Heart right ventricle (tissue), 16 donors: ENCODE data around the gene MNX1. TPM values are rescaled to one million over a fixed set of nuclear protein-coding genes. Genes with fewer than 3 reads are reported as not detected.

Source experiments
- ATAC-seq, 8 donors: fragments of 200-7000 bp; cut with Tn5 transposase; one replicate each; pipeline ENCODE4 v1.9.1; 2020; ENCODE audit warnings: mild to moderate bottlenecking in 8 of 8, moderate library complexity in 8 of 8, moderate number of reproducible peaks in 1 of 8
- DNase-seq, 2 donors: peaks; one replicate each; pipeline ENCODE4 v3.0.0-alpha.2; 2020
- H3K27ac ChIP-seq, 10 donors: fragments of 200-600 bp; sonication (generic) in 2 of 10; one replicate each; pipeline versions ENCODE4 v1.5.0 to v1.8.0; 2020 to 2022; ENCODE audit warnings: mild to moderate bottlenecking in 3 of 10
- H3K27me3 ChIP-seq, 7 donors: fragments of 200-600 bp; one replicate each; pipeline ENCODE4 v1.8.0; 2021 to 2022; ENCODE audit warnings: mild to moderate bottlenecking in 2 of 7
- H3K36me3 ChIP-seq, 9 donors: fragments of 200-600 bp; sonication (generic) in 1 of 9; one replicate each; pipeline versions ENCODE4 v1.5.0 to v1.8.0; 2020 to 2022; ENCODE audit warnings: mild to moderate bottlenecking in 2 of 9
- H3K4me1 ChIP-seq, 9 donors: fragments of 200-600 bp; sonication (generic) in 1 of 9; one replicate each; pipeline versions ENCODE4 v1.5.0 to v1.8.0; 2020 to 2022; ENCODE audit warnings: mild to moderate bottlenecking in 4 of 9
- H3K4me3 ChIP-seq, 10 donors: fragments of 200-600 bp; sonication (generic) in 2 of 10; one replicate each; pipeline versions ENCODE4 v1.5.0 to v1.8.0; 2020 to 2022; ENCODE audit warnings: mild to moderate bottlenecking in 7 of 10, moderate library complexity in 2 of 10
- H3K9me3 ChIP-seq, 11 donors: fragments of 200-600 bp in 10 of 11; sonication (generic) in 2 of 11; one replicate each; pipeline versions ENCODE4 v1.5.0 to v1.8.0; 2013 to 2022; ENCODE audit warnings: mild to moderate bottlenecking in 2 of 11, control low read depth in 1 of 11, moderate library complexity in 1 of 11
- WGBS, 2 donors: extraction: QIAGEN DNeasy Blood & Tissue Kit; methylation state at CpG; one replicate each; pipeline ENCODE4 v1.1.7; 2013; ENCODE audit warnings: inconsistent platforms in 1 of 2; 5-methylcytosine and 5-hydroxymethylcytosine counted together
- intact Hi-C, 10 donors: fragments of 100-400 bp; cut with DNase I; formaldehyde crosslinking; loops; one replicate each; pipeline versions ENCODE4 v1.11.1 to v1.14.2; 2022
- polyA plus RNA-seq, 2 donors: library from polyadenylated mRNA; stranded (reverse); fragments of 200-250 nt; gene quantifications; one replicate each; pipeline ENCODE4 v1.2.3, GENCODE V29; 2013
- total RNA-seq, 10 donors: library from RNA; stranded (reverse); fragmentation: NEBNext Ultra II Directional in 3 of 10; extraction: Animal tissue kit (Norgen Biotek cat#: 25700) in 3 of 10; gene quantifications; one replicate each; pipeline versions ENCODE4 v1.2.1 to v1.2.4, GENCODE V29; 2021 to 2023
- TF ChIP-seq, protein P1 (sequence below), 9 donors: fragments of 200-600 bp; sonication (generic) in 2 of 9; IDR thresholded peaks; one replicate each; pipeline versions ENCODE4 v1.5.0 to v1.8.0; 2021 to 2022; ENCODE audit warnings: antibody characterized with exemption in 9 of 9, mild to moderate bottlenecking in 5 of 9, moderate library complexity in 1 of 9
- donor health status: Arrhythmogenic right ventricular cardiomyopathy.
- donor health status: ischemic (EF 13 %, LVEDD 7.1; RV severe dilation, severe dysfunction).
- donor health status: healthy with polysubstance abuse.
- donor health status: DM: no; HTN: yes; CAD: no.
- donor health status: DM: no; HTN: no; CAD: no.
- donor health status: ischemic (EF 25% LVEDD 6.9; RV normal size, moderate dysfunction).
- donor health status: ischemic (EF 25% LVEDD 5.7; RV mildly dilated, moderate dysfunction).
- donor health status: healthy.
- donor health status: DM: yes; HTN: yes; CAD: no.
- donor health status: Ischemic cardiomyopathy.
- donor health status: ischemic (EF 35%, LVEDD 5.7; RV mildly dilated, moderate dysfunction).
- donor health status: nonischemic (EF 11% LVEDD 7.7; RV severe dilation, severe dysfunction).
- donor health status: DM: yes; HTN: yes; CAD: no.
- donor health status: PGD.
- donor health status: ischemic (EF 29% LVEDD 5.4; RV normal size, mild dysfunction).
- donor health status: nonischemic (EF 23%, LVEDD 6.1; RV moderate dilation, normal function).

MNX1 gene
- total and polyA plus RNA-seq, 12 donors = not detected

DNA sequence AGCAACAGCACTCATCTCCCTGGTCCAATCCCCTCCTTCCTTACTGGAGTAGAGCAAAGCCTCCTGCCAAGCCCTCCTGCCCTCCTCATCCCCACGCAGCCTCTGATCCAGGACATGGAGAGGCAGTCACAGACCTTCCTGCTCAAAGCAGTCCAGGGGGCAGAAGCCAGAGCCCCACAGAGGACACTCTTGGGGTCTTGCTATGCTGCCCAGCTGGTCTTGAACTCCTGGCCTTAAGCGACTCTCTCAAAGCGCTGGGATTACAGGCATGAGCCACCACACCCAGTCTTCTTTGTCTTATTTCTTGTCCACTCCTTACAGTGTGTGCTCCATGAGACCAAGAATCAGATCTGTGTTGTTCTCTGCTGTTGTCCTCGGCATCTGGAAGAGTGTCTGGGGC lies 26.6 kb upstream of the MNX1 start:
- Histone ChIP-seq H3K36me3 (no peaks in the 10 kb centered on the region), H3K4me3 (no peak overlapping the region), H3K4me1 (no peaks in the 10 kb centered on the region), H3K27me3 (peaks cover 0 to 72% (median 52%) of the 10 kb centered on the region in 7 donors), H3K9me3 (peaks cover 0 to 15% (median 8%) of the 10 kb centered on the region in 11 donors), H3K27ac (no peak overlapping the region)
- DNase-seq = no peak
- TF ChIP-seq, protein P1, sequence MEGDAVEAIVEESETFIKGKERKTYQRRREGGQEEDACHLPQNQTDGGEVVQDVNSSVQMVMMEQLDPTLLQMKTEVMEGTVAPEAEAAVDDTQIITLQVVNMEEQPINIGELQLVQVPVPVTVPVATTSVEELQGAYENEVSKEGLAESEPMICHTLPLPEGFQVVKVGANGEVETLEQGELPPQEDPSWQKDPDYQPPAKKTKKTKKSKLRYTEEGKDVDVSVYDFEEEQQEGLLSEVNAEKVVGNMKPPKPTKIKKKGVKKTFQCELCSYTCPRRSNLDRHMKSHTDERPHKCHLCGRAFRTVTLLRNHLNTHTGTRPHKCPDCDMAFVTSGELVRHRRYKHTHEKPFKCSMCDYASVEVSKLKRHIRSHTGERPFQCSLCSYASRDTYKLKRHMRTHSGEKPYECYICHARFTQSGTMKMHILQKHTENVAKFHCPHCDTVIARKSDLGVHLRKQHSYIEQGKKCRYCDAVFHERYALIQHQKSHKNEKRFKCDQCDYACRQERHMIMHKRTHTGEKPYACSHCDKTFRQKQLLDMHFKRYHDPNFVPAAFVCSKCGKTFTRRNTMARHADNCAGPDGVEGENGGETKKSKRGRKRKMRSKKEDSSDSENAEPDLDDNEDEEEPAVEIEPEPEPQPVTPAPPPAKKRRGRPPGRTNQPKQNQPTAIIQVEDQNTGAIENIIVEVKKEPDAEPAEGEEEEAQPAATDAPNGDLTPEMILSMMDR (IDR thresholded peaks at IDR 0.05) = no peak
- WGBS, 2 donors = 85 to 93% methylated on average over 4 of the region's 4 CpGs
- ATAC-seq = no peak
- intact Hi-C loops = no loop called here

DNA sequence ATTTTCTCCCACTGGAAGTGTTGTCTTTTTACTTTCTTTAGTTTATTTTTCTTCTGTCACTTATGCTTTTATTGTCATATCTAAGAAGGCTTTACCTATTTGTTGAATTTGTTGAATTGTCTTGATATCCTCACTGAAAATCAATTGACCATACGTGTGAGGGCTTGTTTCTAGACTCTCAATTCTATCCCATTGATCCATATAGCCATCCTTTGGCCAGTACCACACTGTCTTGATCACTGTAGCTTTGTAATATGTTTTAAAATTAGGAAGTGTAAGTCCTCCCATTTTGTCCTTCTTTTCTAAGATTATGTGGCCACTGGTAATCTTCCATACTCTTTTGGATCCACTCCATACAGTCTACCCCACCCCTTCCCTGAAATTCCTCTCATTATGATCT lies 25.5 kb upstream of the MNX1 start:
- Histone ChIP-seq H3K9me3 (peaks cover 0 to 15% (median 8%) of the 10 kb centered on the region in 11 donors), H3K4me3 (no peak overlapping the region), H3K36me3 (no peaks in the 10 kb centered on the region), H3K4me1 (no peaks in the 10 kb centered on the region), H3K27me3 (peaks cover 4 to 73% (median 54%) of the 10 kb centered on the region in 7 donors), H3K27ac (no peak overlapping the region)
- 19 to 24% methylated on average over 1 of the region's 1 CpG for WGBS, 2 donors
- intact Hi-C loops = no loop called here
- TF ChIP-seq, protein P1 (IDR thresholded peaks at IDR 0.05) = no peak
- ATAC-seq (no peak), DNase-seq (no peak)

DNA sequence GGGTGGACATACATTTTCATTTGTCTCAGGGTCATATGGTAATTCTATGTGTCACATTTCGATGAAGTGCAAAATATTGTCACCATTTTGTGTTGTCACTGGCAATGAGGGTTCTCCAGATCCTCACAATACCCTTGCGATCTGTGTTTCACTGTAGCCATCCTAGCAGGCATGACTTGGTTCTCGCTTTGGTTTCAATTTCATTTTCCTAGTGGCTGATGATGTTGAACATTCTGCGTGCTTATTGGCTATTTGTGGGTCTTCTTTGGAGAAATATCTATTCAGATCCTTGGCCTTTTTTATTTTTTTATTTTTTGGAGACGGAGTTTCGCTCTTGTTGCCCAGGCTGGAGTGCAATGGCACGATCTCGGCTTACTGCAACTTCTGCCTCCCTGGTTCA lies 24.8 kb upstream of the MNX1 start:
- WGBS, 2 donors = 93 to 97% methylated on average over 8 of the region's 8 CpGs
- Histone ChIP-seq H3K4me3 (no peak overlapping the region), H3K9me3 (peaks cover 0 to 15% (median 8%) of the 10 kb centered on the region in 11 donors), H3K36me3 (no peaks in the 10 kb centered on the region), H3K27ac (no peak overlapping the region), H3K27me3 (peaks cover 4 to 73% (median 56%) of the 10 kb centered on the region in 7 donors), H3K4me1 (no peaks in the 10 kb centered on the region)
- intact Hi-C loops = no loop called here
- DNase-seq = no peak
- no peak for ATAC-seq
- TF ChIP-seq, protein P1 (IDR thresholded peaks at IDR 0.05) = no peak

DNA sequence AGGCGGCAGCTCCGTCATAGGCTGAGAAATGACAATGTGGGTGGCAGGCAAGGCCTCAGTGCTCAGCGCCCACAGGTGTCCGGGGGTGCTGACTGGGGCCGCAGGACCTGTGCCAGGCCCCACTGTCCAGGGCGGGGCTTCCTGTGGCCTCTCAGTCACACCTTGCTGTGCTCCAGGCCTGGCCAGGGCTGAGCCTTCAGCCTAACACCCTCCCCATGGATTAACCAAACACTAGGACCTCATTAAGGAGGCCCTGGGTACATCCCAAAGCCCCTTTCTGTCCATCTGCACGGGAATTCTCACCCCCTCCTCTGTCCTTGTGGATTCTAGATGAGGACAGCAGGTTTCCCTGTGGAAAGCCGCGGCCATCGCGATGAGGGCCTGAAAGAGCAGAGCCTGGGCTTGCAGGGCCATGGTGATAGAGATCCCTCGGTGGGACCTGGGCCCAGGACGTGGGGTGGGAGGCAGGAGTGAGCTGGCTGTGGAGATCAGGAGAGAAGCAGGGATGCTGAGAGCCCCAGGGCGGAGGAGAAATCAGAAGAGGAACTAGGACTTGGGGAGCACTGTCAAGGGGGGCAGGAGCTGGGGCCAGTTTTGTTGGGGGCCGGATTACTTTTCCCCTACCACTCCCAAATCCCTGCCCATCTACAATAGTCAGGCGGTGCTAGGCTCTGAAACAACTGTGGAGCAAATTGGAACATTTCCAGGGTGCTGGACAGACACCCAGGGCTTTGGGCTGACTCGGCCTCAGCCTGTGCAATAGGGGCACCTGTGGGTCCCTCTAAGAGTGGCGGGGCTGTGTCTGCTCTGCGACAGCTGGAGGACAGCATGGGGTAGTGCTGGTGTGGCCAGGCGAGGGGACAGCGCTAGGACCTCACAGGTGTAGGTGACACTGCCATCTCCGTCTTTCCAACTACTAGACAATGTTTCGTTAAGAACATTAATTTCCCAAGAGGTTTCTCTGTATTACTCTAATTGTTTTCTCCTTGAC lies 23.3 kb upstream of the MNX1 start:
- H3K27ac ChIP-seq = no peak overlapping the region
- WGBS, 2 donors = 74% methylated on average over 23 of the region's 23 CpGs
- ATAC-seq = no peak
- no peaks in the 10 kb centered on the region for H3K4me1 ChIP-seq
- H3K27me3 ChIP-seq = peaks cover 4 to 76% (median 67%) of the 10 kb centered on the region in 7 donors
- intact Hi-C loops = no loop called here
- peaks cover 0 to 15% (median 8%) of the 10 kb centered on the region in 11 donors for H3K9me3 ChIP-seq
- H3K4me3 ChIP-seq = no peak overlapping the region
- no peak for DNase-seq
- H3K36me3 ChIP-seq = no peaks in the 10 kb centered on the region
- TF ChIP-seq, protein P1 (IDR thresholded peaks at IDR 0.05) = no peak
